H1 (cell line): ENCODE measurements around the gene CACNB1. TPM values are rescaled to one million over a fixed set of nuclear protein-coding genes. Genes with fewer than 3 reads are reported as not detected.

Experiments used
- CTCF ChIA-PET: fragments of 300-600 bp; sonication (Branson Sonifier 250); formaldehyde crosslinking; loops from one replicate; lab custom pipeline; 2021; ENCODE audit not compliant: partially characterized antibody; lab: Charles Lee
- POLR2A ChIA-PET: fragments of 300-600 bp; sonication (Branson Sonifier 250); formaldehyde crosslinking; loops from one replicate; lab custom pipeline; 2021; ENCODE audit warnings: inconsistent platforms; ENCODE audit not compliant: partially characterized antibody; lab: Charles Lee
- DNase-seq, 2 experiments: peaks; one replicate each; pipeline versions ENCODE4 v3.0.0 to v3.0.0-alpha.2; 2010 to 2022; ENCODE audit warnings: low spot score in 2 of 2, low read depth in 1 of 2, mixed read lengths in 1 of 2
- FAIRE-seq: peaks from 2 replicates; lab custom pipeline; 2011; peaks lifted over from hg19 to GRCh38; lab: Jason Lieb, UNC
- H2AFZ ChIP-seq: 2 replicates; pipeline ENCODE4 v1.8.1; 2012; ENCODE audit warnings: low read length, inconsistent platforms
- H2AK5ac ChIP-seq: 2 replicates; pipeline ENCODE4 v1.6.1; 2013; ENCODE audit warnings: low read depth, low read length
- H2BK120ac ChIP-seq: replicated peaks from 2 replicates; pipeline ENCODE3; 2013; ENCODE audit warnings: low read depth, low read length, inconsistent platforms
- H2BK12ac ChIP-seq: 2 replicates; pipeline ENCODE4 v1.6.1; 2013; ENCODE audit warnings: low read depth, low read length
- H2BK15ac ChIP-seq: 2 replicates; pipeline ENCODE4 v1.6.1; 2013; ENCODE audit warnings: low read length
- H2BK20ac ChIP-seq: 2 replicates; pipeline ENCODE4 v1.6.1; 2013; ENCODE audit warnings: low read length
- H2BK5ac ChIP-seq: 2 replicates; pipeline ENCODE4 v1.6.1; 2013; ENCODE audit warnings: low read depth, low read length
- H3K14ac ChIP-seq: 2 replicates; pipeline ENCODE4 v1.6.1; 2013; ENCODE audit warnings: inconsistent platforms; ENCODE audit not compliant: insufficient read length
- H3K18ac ChIP-seq: 2 replicates; pipeline ENCODE4 v1.6.1; 2013; ENCODE audit warnings: low read length; ENCODE audit errors: extremely low read depth
- H3K23ac ChIP-seq: 2 replicates; pipeline ENCODE4 v1.6.1; 2013; ENCODE audit warnings: inconsistent platforms; ENCODE audit not compliant: insufficient read length
- H3K23me2 ChIP-seq: 2 replicates; pipeline ENCODE4 v1.6.1; 2013; ENCODE audit warnings: low read depth, low read length
- H3K27ac ChIP-seq: 2 replicates; pipeline ENCODE4 v1.6.1; 2011; ENCODE audit warnings: low read depth, low read length, inconsistent platforms
- H3K27me3 ChIP-seq, 4 experiments: replicated peaks in 1 of 4; 1 replicate in 1 of 4; 2 replicates in 3 of 4; pipeline versions ENCODE4 v1.6.1 to v1.8.1; 2011 to 2013; ENCODE audit warnings: low read length in 3 of 4, mild to moderate bottlenecking in 3 of 4, inconsistent platforms in 2 of 4, mixed read lengths in 2 of 4, moderate library complexity in 1 of 4; ENCODE audit not compliant: control insufficient read depth in 3 of 4, insufficient read depth in 3 of 4; ENCODE audit errors: extremely low read depth in 1 of 4
- H3K36me3 ChIP-seq, 4 experiments: 2 replicates each; pipeline versions ENCODE4 v1.6.1 to v1.8.1; 2011 to 2013; ENCODE audit warnings: mild to moderate bottlenecking in 4 of 4, low read length in 3 of 4, moderate library complexity in 2 of 4, control low read depth in 1 of 4, inconsistent platforms in 1 of 4; ENCODE audit not compliant: insufficient read depth in 4 of 4, control insufficient read depth in 2 of 4
- H3K4ac ChIP-seq: replicated peaks from 2 replicates; pipeline ENCODE3; 2013; ENCODE audit warnings: low read length, low read depth, mixed read lengths, inconsistent platforms; ENCODE audit not compliant: insufficient read length
- H3K4me1 ChIP-seq, 4 experiments: replicated peaks in 1 of 4; 1 replicate in 1 of 4; 2 replicates in 3 of 4; pipeline versions ENCODE4 v1.6.1 to v1.8.1; 2011 to 2013; ENCODE audit warnings: low read length in 3 of 4, inconsistent platforms in 2 of 4, mixed read lengths in 1 of 4; ENCODE audit not compliant: insufficient read depth in 4 of 4, control insufficient read depth in 3 of 4
- H3K4me2 ChIP-seq, 2 experiments: 2 replicates each; pipeline versions ENCODE4 v1.6.1 to v1.8.1; 2011 to 2013; ENCODE audit warnings: low read depth in 2 of 2, low read length in 2 of 2, control low read depth in 1 of 2, inconsistent platforms in 1 of 2, mild to moderate bottlenecking in 1 of 2; ENCODE audit not compliant: insufficient read depth in 1 of 2
- H3K4me3 ChIP-seq, 4 experiments: fragments of 200-600, 300-600 bp in 1 of 4; sonication (generic), shearing (Covaris generic), sonication (Bioruptor Twin) in 1 of 4; 2 replicates each; pipeline versions ENCODE4 v1.5.1 to v1.8.1; 2011 to 2016; ENCODE audit warnings: low read length in 4 of 4, low read depth in 3 of 4, control low read depth in 2 of 4, inconsistent platforms in 2 of 4, mild to moderate bottlenecking in 2 of 4, mixed read lengths in 1 of 4, moderate library complexity in 1 of 4; ENCODE audit not compliant: insufficient read depth in 2 of 4; ENCODE audit errors: extremely low read depth in 1 of 4
- H3K56ac ChIP-seq: replicated peaks from 2 replicates; pipeline ENCODE3; 2013; ENCODE audit warnings: low read depth, mild to moderate bottlenecking, mixed read lengths, low read length, inconsistent platforms; ENCODE audit not compliant: insufficient read length
- H3K79me1 ChIP-seq: 2 replicates; pipeline ENCODE4 v1.6.1; 2013; ENCODE audit warnings: low read depth, low read length, control low read depth
- H3K79me2 ChIP-seq, 2 experiments: 2 replicates each; pipeline versions ENCODE4 v1.6.1 to v1.8.1; 2012 to 2013; ENCODE audit warnings: low read length in 2 of 2, mild to moderate bottlenecking in 2 of 2, inconsistent platforms in 1 of 2; ENCODE audit not compliant: insufficient read depth in 2 of 2, control insufficient read depth in 1 of 2
- H3K9ac ChIP-seq, 4 experiments: replicated peaks in 1 of 4; 1 replicate in 1 of 4; 2 replicates in 3 of 4; pipeline versions ENCODE4 v1.6.1 to v1.8.1; 2011 to 2013; ENCODE audit warnings: low read depth in 3 of 4, low read length in 3 of 4, control low read depth in 2 of 4, mild to moderate bottlenecking in 2 of 4, moderate library complexity in 2 of 4, inconsistent platforms in 1 of 4; ENCODE audit errors: extremely low read depth in 1 of 4
- H3K9me3 ChIP-seq, 2 experiments: 2 replicates each; pipeline versions ENCODE4 v1.6.1 to v1.8.1; 2012 to 2013; ENCODE audit warnings: mild to moderate bottlenecking in 2 of 2, moderate library complexity in 2 of 2, control low read depth in 1 of 2, inconsistent platforms in 1 of 2, low read depth in 1 of 2, low read length in 1 of 2, mixed read lengths in 1 of 2; ENCODE audit not compliant: insufficient read depth in 2 of 2
- H4K20me1 ChIP-seq, 2 experiments: replicated peaks in 1 of 2; 2 replicates each; pipeline versions ENCODE3 to v1.8.1; 2011 to 2013; ENCODE audit warnings: inconsistent platforms in 2 of 2, low read length in 2 of 2, mild to moderate bottlenecking in 1 of 2; ENCODE audit not compliant: insufficient read depth in 2 of 2, control insufficient read depth in 1 of 2
- H4K5ac ChIP-seq: 2 replicates; pipeline ENCODE4 v1.6.1; 2013; ENCODE audit warnings: low read length, low read depth, mixed read lengths, inconsistent platforms; ENCODE audit not compliant: insufficient read length
- H4K8ac ChIP-seq: 2 replicates; pipeline ENCODE4 v1.8.0; 2013; ENCODE audit warnings: mild to moderate bottlenecking, moderate library complexity, low read length, inconsistent platforms; ENCODE audit not compliant: insufficient read depth; ENCODE audit errors: extremely low read depth
- H4K91ac ChIP-seq: replicated peaks from 2 replicates; pipeline ENCODE3; 2013; ENCODE audit warnings: low read length, mixed read lengths, inconsistent platforms; ENCODE audit not compliant: insufficient read length
- CREB1 ChIP-seq: IDR thresholded peaks from 2 replicates; pipeline ENCODE4 v1.6.1; 2012; ENCODE audit warnings: inconsistent platforms
- PHF8 ChIP-seq: fragments of 200-600 bp; sonication (generic); conservative IDR thresholded peaks from 2 replicates; pipeline ENCODE4 v1.7.1; 2012; ENCODE audit warnings: low read depth, mild to moderate bottlenecking, inconsistent platforms, low read length, moderate library complexity
- RXRA ChIP-seq: IDR thresholded peaks from 2 replicates; pipeline ENCODE4 v1.6.1; 2011; ENCODE audit warnings: low read depth, mild to moderate bottlenecking, low read length, moderate library complexity; ENCODE audit not compliant: insufficient read depth
- ZNF274 ChIP-seq: IDR thresholded peaks from 2 replicates; pipeline ENCODE4 v1.7.0; 2012; ENCODE audit warnings: low read length, borderline replicate concordance; ENCODE audit errors: extremely low read depth
- WGBS, 2 experiments: shearing (Covaris generic) in 1 of 2; methylation state at CpG; one replicate each; pipeline versions ENCODE4 v1.1.6 to v1.1.7; 2013 to 2015; ENCODE audit warnings: low lambda C conversion rate in 2 of 2, mixed read lengths in 2 of 2, inconsistent platforms in 1 of 2, low coverage in 1 of 2, missing lambda C conversion rate in 1 of 2; ENCODE audit not compliant: insufficient replicate concordance in 2 of 2, insufficient coverage in 1 of 2, insufficient read length in 1 of 2; ENCODE audit errors: extremely low coverage in 1 of 2, missing lambda C conversion rate in 1 of 2; 5-methylcytosine and 5-hydroxymethylcytosine counted together
- polyA plus RNA-seq, 7 experiments: library from polyadenylated mRNA; depleted of rRNA in 3 of 7; stranded (reverse) in 5 of 7; unstranded in 2 of 7; fragments of >200 nt in 5 of 7; fragments of 200-250 nt in 2 of 7; gene quantifications; 1 replicate in 5 of 7; 2 replicates in 1 of 7; 4 replicates in 1 of 7; pipeline versions ENCODE4 v1.2.1 to v1.2.3, GENCODE V29; 2011 to 2013; ENCODE audit warnings: missing spikeins in 2 of 7, mixed read lengths in 2 of 7
- total RNA-seq: library from RNA; stranded (reverse); fragmentation: NEBNext Ultra II Directional; extraction: Animal tissue kit (Norgen Biotek cat#: 25700); gene quantifications from 2 replicates; pipeline ENCODE4 v1.2.1, GENCODE V29; 2021
- TF ChIP-seq, protein P1 (sequence below): IDR thresholded peaks from 2 replicates; pipeline ENCODE4 v1.6.1; 2011; ENCODE audit warnings: low read depth, mild to moderate bottlenecking, low read length; ENCODE audit not compliant: insufficient read depth

Gene CACNB1
- total and polyA plus RNA-seq, 2 of the 8 experiments (the other 6 are each of a cell fraction or from before 2014, with no cell fraction given), result 7.2 to 17.8 TPM

DNA sequence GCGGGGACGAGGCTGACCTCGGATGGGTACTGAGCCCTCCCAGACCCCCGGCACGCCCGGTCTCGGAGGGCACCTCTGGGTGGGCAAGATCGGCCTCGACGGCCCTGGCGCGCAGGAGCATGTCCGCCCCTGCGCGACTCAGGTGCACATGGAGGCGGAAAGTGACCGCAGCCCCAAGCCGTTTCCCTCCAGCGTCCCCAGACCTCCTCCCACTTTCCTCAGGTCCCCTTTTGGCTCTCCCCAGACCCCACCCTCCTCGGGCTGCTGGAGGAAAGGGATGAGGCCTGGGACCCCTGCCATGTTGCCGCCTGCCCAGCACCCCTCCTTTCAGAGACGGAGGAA, 12.6 kb upstream of the CACNB1 start:
- no peak overlapping the region for H3K27ac ChIP-seq
- H3K79me2 ChIP-seq, result no peaks in the 10 kb centered on the region
- peaks cover 0 to 2% of the 10 kb centered on the region in 2 experiments for H4K20me1 ChIP-seq
- no peak overlapping the region for H4K5ac ChIP-seq
- WGBS, 2 experiments, result 19% methylated on average over 13 of the region's 22 CpGs; no CpG with 5 or more reads in 1 of the 2 experiments
- H3K4me2 ChIP-seq, result peak overlapping the region; percentile 68 to 85
- POLR2A ChIA-PET, result interaction anchor here (1.0 to 9.5 kb wide), 10 partner anchors 11 to 152 kb away, joined by 3 to 113 read pairs (median 13); partner anchors contain the start of genes CACNB1, RPL19 and STAC2
- no peak overlapping the region for H3K14ac ChIP-seq
- CTCF ChIA-PET, result interaction anchor here (2.0 to 24.1 kb wide), 2 partner anchors 15 to 30 kb away, joined by 10 to 982 read pairs; no protein-coding TSS in a partner anchor
- no peak overlapping the region for H3K23ac ChIP-seq
- peaks cover 6% of the 10 kb centered on the region; the same call in 1 of the 2 replicates for H3K23me2 ChIP-seq
- H2BK20ac ChIP-seq, result 0 out of 2 replicates have a peak overlapping the region, but pooled peaks have one; percentile 32
- peak overlapping the region; percentile 83 for H3K18ac ChIP-seq
- H3K27me3 ChIP-seq, result peaks cover 0 to 4% (median 2%) of the 10 kb centered on the region in 4 experiments; a peak in 3 of 7 replicates
- H3K4ac ChIP-seq, result peak overlapping the region; percentile 41
- H3K56ac ChIP-seq, result peak overlapping the region; percentile 22
- H2BK12ac ChIP-seq, result peak overlapping the region; percentile 75; the same call in 1 of the 2 replicates
- H2BK120ac ChIP-seq, result no peak overlapping the region
- FAIRE-seq, result no peak
- H2BK15ac ChIP-seq, result peak overlapping the region; percentile 72; the same call in 1 of the 2 replicates
- H2AFZ ChIP-seq, result peak overlapping the region; percentile 16; the same call in 1 of the 2 replicates
- no peak overlapping the region for H2AK5ac ChIP-seq
- peak overlapping the region in 2 of 4 experiments; percentile 25 to 46; a peak in 2 of 7 replicates for H3K9ac ChIP-seq
- DNase-seq, result no peak
- no peak overlapping the region; the same call in 1 of the 2 replicates for H2BK5ac ChIP-seq
- H3K4me3 ChIP-seq, result peak overlapping the region; percentile 27 to 62 (median 50)
- H4K91ac ChIP-seq, result no peak overlapping the region
- no peaks in the 10 kb centered on the region for H3K79me1 ChIP-seq
- no peaks in the 10 kb centered on the region for H3K9me3 ChIP-seq
- peaks cover 0 to 3% (median 2%) of the 10 kb centered on the region in 4 experiments; a peak in 5 of 8 replicates for H3K36me3 ChIP-seq
- H4K8ac ChIP-seq, result peak overlapping the region; percentile 78
- H3K4me1 ChIP-seq, result peaks cover 5 to 32% (median 24%) of the 10 kb centered on the region in 4 experiments
- TF ChIP-seq ZNF274 (no peak), PHF8 (no peak; the same call in 1 of the 2 replicates), CREB1 (0 out of 2 replicates have a peak, but pooled peaks have one; percentile 4), RXRA (no peak)
- TF ChIP-seq, protein P1, sequence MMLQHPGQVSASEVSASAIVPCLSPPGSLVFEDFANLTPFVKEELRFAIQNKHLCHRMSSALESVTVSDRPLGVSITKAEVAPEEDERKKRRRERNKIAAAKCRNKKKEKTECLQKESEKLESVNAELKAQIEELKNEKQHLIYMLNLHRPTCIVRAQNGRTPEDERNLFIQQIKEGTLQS, result no peak
